Fibroblast of skin of scalp (primary cell): ENCODE results near the gene MTLN.
"Not testable (repeated sequence)": the region's sequence is repeated elsewhere in the genome, so short reads cannot be mapped to it uniquely, and the experiment has no call there.

Experiments used
- DNase-seq: peaks from one replicate; pipeline ENCODE4 v3.0.0-alpha.2; 2013

MTLN gene

GRCh38 chr2:110198016-110198415 is 14.3 kb downstream of the MTLN start:
- DNase-seq = no peak

GRCh38 chr2:110197452-110197851 is 14.9 kb downstream of the MTLN start:
- no peak for DNase-seq

- not testable (repeated sequence) for DNase-seq
These were observed 22.2 kb downstream of the MTLN start for GRCh38 chr2:110190169-110190568.

- DNase-seq = no peak
These were observed 29.9 kb downstream of the MTLN start for GRCh38 chr2:110182449-110182848.

GRCh38 chr2:110180036-110180435 is 32.3 kb downstream of the MTLN start:
- no peak for DNase-seq

- peak; percentile 12 for DNase-seq
These were observed 38.8 kb downstream of the MTLN start for GRCh38 chr2:110173523-110173922.

- no peak for DNase-seq
These were observed 39.8 kb downstream of the MTLN start for GRCh38 chr2:110172506-110172905.

- no peak for DNase-seq
These were observed 42.2 kb downstream of the MTLN start for GRCh38 chr2:110170102-110170501.

- DNase-seq = peak; percentile 76
These were observed 44.9 kb downstream of the MTLN start for GRCh38 chr2:110167326-110168000.

GRCh38 chr2:110166266-110166665 is 46.1 kb downstream of the MTLN start:
- no peak for DNase-seq
